Calu3 (cell line): Measurements from ENCODE around the gene KIAA0040. TPM values are rescaled to one million over a fixed set of nuclear protein-coding genes. Genes with fewer than 3 reads are reported as not detected.
"Not testable (repeated sequence)": the region's sequence is repeated elsewhere in the genome, so short reads cannot be mapped to it uniquely, and the experiment has no call there.

Source experiments
- BruUV-seq: library from RNA; stranded (reverse); fragments of 400-500 nt; replicated peaks from 2 replicates; lab custom pipeline; 2021; lab: Mats Ljungman, UMichigan
- CTCF ChIA-PET: fragments of 300-600 bp; sonication (Branson Sonifier 250); formaldehyde crosslinking; loops from one replicate; lab custom pipeline; 2022; ENCODE audit warnings: antibody characterized with exemption; lab: Charles Lee
- DNase-seq: peaks from one replicate; pipeline ENCODE4 v3.0.0; 2022
- H3K27ac Mint-ChIP-seq: one replicate; pipeline ENCODE4 v1.8.0; 2022; ENCODE audit warnings: mixed read lengths; ENCODE audit not compliant: unreplicated experiment
- H3K27me3 Mint-ChIP-seq: one replicate; pipeline ENCODE4 v1.8.0; 2022; ENCODE audit warnings: mixed read lengths; ENCODE audit not compliant: unreplicated experiment
- H3K36me3 Mint-ChIP-seq: one replicate; pipeline ENCODE4 v1.8.0; 2022; ENCODE audit warnings: mild to moderate bottlenecking, moderate library complexity, mixed read lengths; ENCODE audit not compliant: insufficient read depth, unreplicated experiment
- H3K4me1 Mint-ChIP-seq: one replicate; pipeline ENCODE4 v1.8.0; 2022; ENCODE audit warnings: mild to moderate bottlenecking, low read depth, mixed read lengths; ENCODE audit not compliant: unreplicated experiment
- H3K4me3 Mint-ChIP-seq: one replicate; pipeline ENCODE4 v1.8.0; 2022; ENCODE audit warnings: mild to moderate bottlenecking, low read depth, moderate library complexity, mixed read lengths; ENCODE audit not compliant: unreplicated experiment
- H3K9me3 Mint-ChIP-seq: one replicate; pipeline ENCODE4 v1.8.0; 2022; ENCODE audit warnings: low read depth, mixed read lengths; ENCODE audit not compliant: unreplicated experiment
- CTCF ChIP-seq: fragments of 200-600 bp; IDR thresholded peaks from one replicate; pipeline ENCODE4 v1.8.0; 2022; ENCODE audit warnings: antibody characterized with exemption; ENCODE audit not compliant: unreplicated experiment
- intact Hi-C: fragments of 100-400 bp; cut with micrococcal nuclease; formaldehyde crosslinking; loops from one replicate; pipeline ENCODE4 v1.10.0; 2022; ENCODE audit not compliant: unreplicated experiment
- total RNA-seq: library from RNA; stranded (reverse); gene quantifications from 2 replicates; pipeline ENCODE4 v1.2.3, GENCODE V29; 2022

Gene KIAA0040
- total RNA-seq, 1 experiment from 2014 or later = 33.4 TPM

GRCh38 chr1:175116903-175117302, 75.7 kb downstream of the KIAA0040 start:
- Mint-ChIP-seq H3K4me1 (no peaks in the 10 kb centered on the region), H3K27ac (no peak overlapping the region), H3K36me3 (no peaks in the 10 kb centered on the region), H3K4me3 (no peak overlapping the region), H3K27me3 (peaks cover 34% of the 10 kb centered on the region), H3K9me3 (no peaks in the 10 kb centered on the region)
- no TSS peak for BruUV-seq
- DNase-seq = no peak
- no peak for TF ChIP-seq CTCF
- intact Hi-C loops = no loop called here
- CTCF ChIA-PET = no interaction called here

GRCh38 chr1:175116210-175116798, 76.3 kb downstream of the KIAA0040 start:
- intact Hi-C loops = no loop called here
- CTCF ChIA-PET = no interaction called here
- Mint-ChIP-seq H3K4me3 (no peak overlapping the region), H3K27ac (no peak overlapping the region), H3K4me1 (no peaks in the 10 kb centered on the region), H3K27me3 (peaks cover 28% of the 10 kb centered on the region), H3K9me3 (no peaks in the 10 kb centered on the region), H3K36me3 (no peaks in the 10 kb centered on the region)
- BruUV-seq = no TSS peak
- no peak for TF ChIP-seq CTCF
- DNase-seq = no peak

GRCh38 chr1:175114996-175115395, 77.6 kb downstream of the KIAA0040 start:
- intact Hi-C loops = no loop called here
- Mint-ChIP-seq H3K27me3 (peaks cover 21% of the 10 kb centered on the region), H3K4me3 (no peak overlapping the region), H3K9me3 (no peaks in the 10 kb centered on the region), H3K27ac (no peak overlapping the region), H3K4me1 (no peaks in the 10 kb centered on the region), H3K36me3 (no peaks in the 10 kb centered on the region)
- TF ChIP-seq CTCF = no peak
- DNase-seq = no peak
- CTCF ChIA-PET = interaction anchor here (0.5 to 1.9 kb wide), 2 partner anchors 10 to 215 kb away, joined by 3 to 8 read pairs; no protein-coding TSS in a partner anchor
- no TSS peak for BruUV-seq

GRCh38 chr1:175108331-175108820, 84.2 kb downstream of the KIAA0040 start:
- CTCF ChIA-PET = interaction anchor here (1.0 kb wide), 1 partner anchor 10 kb away, joined by 3 read pairs; no protein-coding TSS in a partner anchor
- BruUV-seq = not testable (repeated sequence)

More at GRCh38 chr1:175108331-175108820, 84.2 kb downstream of the KIAA0040 start:
- H3K9me3 Mint-ChIP-seq, H3K4me3 Mint-ChIP-seq, intact Hi-C loops, DNase-seq, H3K36me3 Mint-ChIP-seq, H3K4me1 Mint-ChIP-seq, H3K27ac Mint-ChIP-seq: not testable (repeated sequence)
- peaks cover 15% of the 10 kb centered on the region for H3K27me3 Mint-ChIP-seq

Other genes starting within 250 kb of the KIAA0040 start
- 299 and 384 TPM in 2 replicates for gene CACYBP, start 192.8 kb downstream of the KIAA0040 start, total RNA-seq
- 29.9 and 33.6 TPM in 2 replicates for gene MRPS14, start 169.4 kb downstream of the KIAA0040 start, total RNA-seq
- 0.07 TPM in 1 of 2 replicates, not detected in the other for gene TNN, start 124.9 kb downstream of the KIAA0040 start, total RNA-seq